GM10266 (cell line): ENCODE data around the gene GNG12.

ENCODE experiments used
- DNase-seq: peaks from one replicate; pipeline ENCODE4 v3.0.0; 2012; ENCODE audit errors: extremely low spot score
- TF ChIP-seq, protein P1 (sequence below): IDR thresholded peaks from 2 replicates; pipeline ENCODE4 v1.5.1; 2012; ENCODE audit warnings: mild to moderate bottlenecking, low read depth; ENCODE audit not compliant: control insufficient read depth, insufficient read depth; ENCODE audit errors: missing control alignments

The GNG12 gene

GRCh38 chr1:67711158-67711854 is 122.0 kb downstream of the GNG12 start:
- no peak for DNase-seq
- TF ChIP-seq, protein P1, sequence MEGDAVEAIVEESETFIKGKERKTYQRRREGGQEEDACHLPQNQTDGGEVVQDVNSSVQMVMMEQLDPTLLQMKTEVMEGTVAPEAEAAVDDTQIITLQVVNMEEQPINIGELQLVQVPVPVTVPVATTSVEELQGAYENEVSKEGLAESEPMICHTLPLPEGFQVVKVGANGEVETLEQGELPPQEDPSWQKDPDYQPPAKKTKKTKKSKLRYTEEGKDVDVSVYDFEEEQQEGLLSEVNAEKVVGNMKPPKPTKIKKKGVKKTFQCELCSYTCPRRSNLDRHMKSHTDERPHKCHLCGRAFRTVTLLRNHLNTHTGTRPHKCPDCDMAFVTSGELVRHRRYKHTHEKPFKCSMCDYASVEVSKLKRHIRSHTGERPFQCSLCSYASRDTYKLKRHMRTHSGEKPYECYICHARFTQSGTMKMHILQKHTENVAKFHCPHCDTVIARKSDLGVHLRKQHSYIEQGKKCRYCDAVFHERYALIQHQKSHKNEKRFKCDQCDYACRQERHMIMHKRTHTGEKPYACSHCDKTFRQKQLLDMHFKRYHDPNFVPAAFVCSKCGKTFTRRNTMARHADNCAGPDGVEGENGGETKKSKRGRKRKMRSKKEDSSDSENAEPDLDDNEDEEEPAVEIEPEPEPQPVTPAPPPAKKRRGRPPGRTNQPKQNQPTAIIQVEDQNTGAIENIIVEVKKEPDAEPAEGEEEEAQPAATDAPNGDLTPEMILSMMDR: no peak

DNA sequence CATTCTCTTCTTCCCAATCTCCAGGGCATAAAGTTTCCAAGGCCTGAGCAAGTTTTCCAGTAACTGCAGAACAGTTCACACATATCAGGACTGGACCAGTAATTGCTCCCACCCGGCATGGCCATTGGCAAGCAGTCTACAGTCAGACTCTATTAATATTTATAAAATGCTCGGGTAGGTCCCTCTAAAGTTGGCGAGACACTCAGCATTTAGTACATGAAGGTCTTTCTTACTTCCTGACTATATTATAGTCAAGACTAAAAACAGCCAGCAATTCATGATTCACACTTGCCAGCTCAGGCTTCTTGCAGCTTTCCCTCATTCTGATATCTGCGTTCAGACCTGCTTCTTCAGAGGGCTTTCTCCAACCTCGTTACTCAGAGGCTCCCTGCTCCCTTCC is 122.8 kb downstream of the GNG12 start:
- no peak for DNase-seq
- TF ChIP-seq, protein P1: no peak

DNA sequence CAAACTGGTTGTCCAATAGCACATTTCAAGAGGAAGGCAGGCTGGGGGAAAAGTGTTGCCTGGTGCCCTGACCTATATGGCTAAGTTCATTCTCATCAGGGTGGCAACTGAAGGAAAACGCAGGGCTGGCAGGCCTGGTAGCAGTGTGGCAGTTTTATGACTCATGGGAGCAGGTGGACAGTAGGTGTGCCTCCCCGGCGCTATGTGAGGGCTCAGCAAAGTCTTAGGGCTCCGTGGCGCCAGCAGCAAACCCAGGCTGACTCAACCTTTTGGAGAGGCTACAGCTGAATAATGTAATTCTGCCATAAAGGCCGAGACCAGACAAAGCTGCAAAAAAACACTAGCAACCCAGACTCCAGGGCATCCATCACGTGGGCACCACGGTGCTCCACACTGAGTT is 124.7 kb downstream of the GNG12 start:
- no peak for DNase-seq
- TF ChIP-seq, protein P1: no peak

DNA sequence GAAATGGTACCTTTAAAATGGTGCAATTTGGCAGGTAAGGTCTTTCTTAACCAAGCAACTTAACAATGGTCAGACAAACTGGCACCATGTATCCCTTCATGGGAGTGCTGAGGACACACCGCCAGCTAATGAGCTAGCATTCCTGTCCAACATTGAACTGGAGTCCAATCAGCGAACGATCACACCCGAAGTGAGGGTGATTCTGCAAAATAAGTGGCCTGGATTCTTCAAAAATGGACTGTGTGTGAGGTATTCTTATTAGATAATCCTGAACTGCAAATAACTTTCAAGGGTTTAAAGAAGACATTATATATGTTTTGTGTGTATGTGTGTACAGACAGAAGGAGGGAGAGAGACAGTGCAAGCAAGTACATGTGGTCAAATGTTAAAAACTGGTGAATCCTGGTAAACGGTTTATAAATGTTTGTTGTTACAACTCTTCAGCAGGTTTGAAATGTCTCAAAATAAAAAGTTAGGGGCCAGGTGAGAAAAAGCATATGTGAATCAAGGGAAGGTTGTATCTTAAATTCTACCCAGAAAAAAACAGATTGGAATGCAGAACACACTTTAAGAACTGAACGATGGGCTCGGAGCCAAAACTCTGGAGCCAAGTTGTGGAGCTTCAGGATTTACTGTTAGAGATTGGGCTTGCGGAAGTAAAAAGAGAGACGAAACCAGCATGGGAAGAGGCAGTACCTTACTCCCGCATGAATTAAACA is 127.4 kb downstream of the GNG12 start:
- TF ChIP-seq, protein P1: no peak
- DNase-seq: no peak

GRCh38 chr1:67704351-67704750 is 128.9 kb downstream of the GNG12 start:
- no peak for DNase-seq
- TF ChIP-seq, protein P1: no peak

DNA sequence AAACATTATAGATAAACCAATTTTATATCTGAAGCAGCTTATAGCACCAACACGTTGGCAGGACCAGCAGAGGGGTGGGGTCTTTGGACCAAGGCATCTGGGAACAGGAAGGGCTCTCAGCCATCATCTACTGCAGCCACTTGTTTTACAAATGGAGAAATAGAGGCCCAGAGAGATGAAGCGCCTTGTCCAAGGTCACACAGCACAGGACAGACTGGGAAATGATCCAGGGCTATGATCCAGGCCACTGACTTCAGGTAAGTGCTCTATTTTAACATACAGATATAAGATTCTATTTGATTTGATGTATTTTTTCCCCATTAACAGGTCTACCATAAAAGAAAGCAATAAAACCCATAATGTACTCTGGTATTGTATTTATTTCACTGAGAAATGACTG is 131.4 kb downstream of the GNG12 start:
- TF ChIP-seq, protein P1: no peak
- no peak for DNase-seq
